ENCODE measurements around the gene NUP210.
"Not testable (repeated sequence)": the region's sequence is repeated elsewhere in the genome, so short reads cannot be mapped to it uniquely, and the experiment has no call there.

GRCh38 chr3:13442882-13443281, 22.8 kb upstream of the NUP210 start:
- not testable (repeated sequence) for TF ChIP-seq CTCF, POLR2A (IDR thresholded peaks at IDR 0.05)

All from thyroid gland (tissue), 4 donors.